ENCODE measurements around the gene FRMD4B. TPM values are rescaled to one million over a fixed set of nuclear protein-coding genes. Genes with fewer than 3 reads are reported as not detected.

The FRMD4B gene
- total and polyA plus RNA-seq, 2 experiments from 2014 or later: 6.4 to 12.8 TPM

DNA sequence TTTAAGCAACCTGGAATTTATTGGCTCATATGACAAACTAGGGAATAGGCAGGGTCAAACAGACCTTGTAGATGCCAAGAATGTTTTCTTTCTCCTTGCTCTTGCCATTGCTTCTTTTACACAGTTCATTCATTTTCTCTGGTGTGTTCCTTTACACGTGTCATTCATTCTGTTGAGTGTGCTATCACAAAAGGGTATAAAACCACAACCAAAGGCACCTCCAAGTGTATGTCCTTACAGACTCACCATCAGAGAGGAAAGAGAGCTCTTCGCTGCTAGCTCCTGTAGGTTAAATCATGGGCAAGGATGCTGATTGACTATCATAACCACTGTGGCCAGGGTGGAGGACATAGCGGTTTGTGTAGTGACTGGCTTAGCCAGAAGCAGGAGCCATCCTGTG, 19.2 kb upstream of the FRMD4B start (continued):
- TF ChIP-seq, protein P1, sequence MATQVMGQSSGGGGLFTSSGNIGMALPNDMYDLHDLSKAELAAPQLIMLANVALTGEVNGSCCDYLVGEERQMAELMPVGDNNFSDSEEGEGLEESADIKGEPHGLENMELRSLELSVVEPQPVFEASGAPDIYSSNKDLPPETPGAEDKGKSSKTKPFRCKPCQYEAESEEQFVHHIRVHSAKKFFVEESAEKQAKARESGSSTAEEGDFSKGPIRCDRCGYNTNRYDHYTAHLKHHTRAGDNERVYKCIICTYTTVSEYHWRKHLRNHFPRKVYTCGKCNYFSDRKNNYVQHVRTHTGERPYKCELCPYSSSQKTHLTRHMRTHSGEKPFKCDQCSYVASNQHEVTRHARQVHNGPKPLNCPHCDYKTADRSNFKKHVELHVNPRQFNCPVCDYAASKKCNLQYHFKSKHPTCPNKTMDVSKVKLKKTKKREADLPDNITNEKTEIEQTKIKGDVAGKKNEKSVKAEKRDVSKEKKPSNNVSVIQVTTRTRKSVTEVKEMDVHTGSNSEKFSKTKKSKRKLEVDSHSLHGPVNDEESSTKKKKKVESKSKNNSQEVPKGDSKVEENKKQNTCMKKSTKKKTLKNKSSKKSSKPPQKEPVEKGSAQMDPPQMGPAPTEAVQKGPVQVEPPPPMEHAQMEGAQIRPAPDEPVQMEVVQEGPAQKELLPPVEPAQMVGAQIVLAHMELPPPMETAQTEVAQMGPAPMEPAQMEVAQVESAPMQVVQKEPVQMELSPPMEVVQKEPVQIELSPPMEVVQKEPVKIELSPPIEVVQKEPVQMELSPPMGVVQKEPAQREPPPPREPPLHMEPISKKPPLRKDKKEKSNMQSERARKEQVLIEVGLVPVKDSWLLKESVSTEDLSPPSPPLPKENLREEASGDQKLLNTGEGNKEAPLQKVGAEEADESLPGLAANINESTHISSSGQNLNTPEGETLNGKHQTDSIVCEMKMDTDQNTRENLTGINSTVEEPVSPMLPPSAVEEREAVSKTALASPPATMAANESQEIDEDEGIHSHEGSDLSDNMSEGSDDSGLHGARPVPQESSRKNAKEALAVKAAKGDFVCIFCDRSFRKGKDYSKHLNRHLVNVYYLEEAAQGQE (IDR thresholded peaks at IDR 0.05; ENCODE audit: unreplicated experiment): no peak
- no peak for TF ChIP-seq ZNF331 (CRISPR knock-in tag; IDR thresholded peaks at IDR 0.05; ENCODE audit: low read depth)
- TF ChIP-seq STAT1 (IDR thresholded peaks at IDR 0.05; ENCODE audit: unreplicated experiment): no peak
- TF ChIP-seq, protein P2, sequence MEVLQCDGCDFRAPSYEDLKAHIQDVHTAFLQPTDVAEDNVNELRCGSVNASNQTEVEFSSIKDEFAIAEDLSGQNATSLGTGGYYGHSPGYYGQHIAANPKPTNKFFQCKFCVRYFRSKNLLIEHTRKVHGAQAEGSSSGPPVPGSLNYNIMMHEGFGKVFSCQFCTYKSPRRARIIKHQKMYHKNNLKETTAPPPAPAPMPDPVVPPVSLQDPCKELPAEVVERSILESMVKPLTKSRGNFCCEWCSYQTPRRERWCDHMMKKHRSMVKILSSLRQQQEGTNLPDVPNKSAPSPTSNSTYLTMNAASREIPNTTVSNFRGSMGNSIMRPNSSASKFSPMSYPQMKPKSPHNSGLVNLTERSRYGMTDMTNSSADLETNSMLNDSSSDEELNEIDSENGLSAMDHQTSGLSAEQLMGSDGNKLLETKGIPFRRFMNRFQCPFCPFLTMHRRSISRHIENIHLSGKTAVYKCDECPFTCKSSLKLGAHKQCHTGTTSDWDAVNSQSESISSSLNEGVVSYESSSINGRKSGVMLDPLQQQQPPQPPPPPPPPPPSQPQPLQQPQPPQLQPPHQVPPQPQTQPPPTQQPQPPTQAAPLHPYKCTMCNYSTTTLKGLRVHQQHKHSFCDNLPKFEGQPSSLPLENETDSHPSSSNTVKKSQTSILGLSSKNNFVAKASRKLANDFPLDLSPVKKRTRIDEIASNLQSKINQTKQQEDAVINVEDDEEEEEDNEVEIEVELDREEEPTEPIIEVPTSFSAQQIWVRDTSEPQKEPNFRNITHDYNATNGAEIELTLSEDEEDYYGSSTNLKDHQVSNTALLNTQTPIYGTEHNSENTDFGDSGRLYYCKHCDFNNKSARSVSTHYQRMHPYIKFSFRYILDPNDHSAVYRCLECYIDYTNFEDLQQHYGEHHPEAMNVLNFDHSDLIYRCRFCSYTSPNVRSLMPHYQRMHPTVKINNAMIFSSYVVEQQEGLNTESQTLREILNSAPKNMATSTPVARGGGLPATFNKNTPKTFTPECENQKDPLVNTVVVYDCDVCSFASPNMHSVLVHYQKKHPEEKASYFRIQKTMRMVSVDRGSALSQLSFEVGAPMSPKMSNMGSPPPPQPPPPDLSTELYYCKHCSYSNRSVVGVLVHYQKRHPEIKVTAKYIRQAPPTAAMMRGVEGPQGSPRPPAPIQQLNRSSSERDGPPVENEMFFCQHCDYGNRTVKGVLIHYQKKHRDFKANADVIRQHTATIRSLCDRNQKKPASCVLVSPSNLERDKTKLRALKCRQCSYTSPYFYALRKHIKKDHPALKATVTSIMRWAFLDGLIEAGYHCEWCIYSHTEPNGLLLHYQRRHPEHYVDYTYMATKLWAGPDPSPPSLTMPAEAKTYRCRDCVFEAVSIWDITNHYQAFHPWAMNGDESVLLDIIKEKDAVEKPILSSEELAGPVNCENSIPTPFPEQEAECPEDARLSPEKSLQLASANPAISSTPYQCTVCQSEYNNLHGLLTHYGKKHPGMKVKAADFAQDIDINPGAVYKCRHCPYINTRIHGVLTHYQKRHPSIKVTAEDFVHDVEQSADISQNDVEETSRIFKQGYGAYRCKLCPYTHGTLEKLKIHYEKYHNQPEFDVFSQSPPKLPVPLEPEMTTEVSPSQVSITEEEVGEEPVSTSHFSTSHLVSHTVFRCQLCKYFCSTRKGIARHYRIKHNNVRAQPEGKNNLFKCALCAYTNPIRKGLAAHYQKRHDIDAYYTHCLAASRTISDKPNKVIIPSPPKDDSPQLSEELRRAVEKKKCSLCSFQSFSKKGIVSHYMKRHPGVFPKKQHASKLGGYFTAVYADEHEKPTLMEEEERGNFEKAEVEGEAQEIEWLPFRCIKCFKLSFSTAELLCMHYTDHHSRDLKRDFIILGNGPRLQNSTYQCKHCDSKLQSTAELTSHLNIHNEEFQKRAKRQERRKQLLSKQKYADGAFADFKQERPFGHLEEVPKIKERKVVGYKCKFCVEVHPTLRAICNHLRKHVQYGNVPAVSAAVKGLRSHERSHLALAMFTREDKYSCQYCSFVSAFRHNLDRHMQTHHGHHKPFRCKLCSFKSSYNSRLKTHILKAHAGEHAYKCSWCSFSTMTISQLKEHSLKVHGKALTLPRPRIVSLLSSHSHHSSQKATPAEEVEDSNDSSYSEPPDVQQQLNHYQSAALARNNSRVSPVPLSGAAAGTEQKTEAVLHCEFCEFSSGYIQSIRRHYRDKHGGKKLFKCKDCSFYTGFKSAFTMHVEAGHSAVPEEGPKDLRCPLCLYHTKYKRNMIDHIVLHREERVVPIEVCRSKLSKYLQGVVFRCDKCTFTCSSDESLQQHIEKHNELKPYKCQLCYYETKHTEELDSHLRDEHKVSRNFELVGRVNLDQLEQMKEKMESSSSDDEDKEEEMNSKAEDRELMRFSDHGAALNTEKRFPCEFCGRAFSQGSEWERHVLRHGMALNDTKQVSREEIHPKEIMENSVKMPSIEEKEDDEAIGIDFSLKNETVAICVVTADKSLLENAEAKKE (CRISPR knock-in tag; IDR thresholded peaks at IDR 0.05): no peak

DNA sequence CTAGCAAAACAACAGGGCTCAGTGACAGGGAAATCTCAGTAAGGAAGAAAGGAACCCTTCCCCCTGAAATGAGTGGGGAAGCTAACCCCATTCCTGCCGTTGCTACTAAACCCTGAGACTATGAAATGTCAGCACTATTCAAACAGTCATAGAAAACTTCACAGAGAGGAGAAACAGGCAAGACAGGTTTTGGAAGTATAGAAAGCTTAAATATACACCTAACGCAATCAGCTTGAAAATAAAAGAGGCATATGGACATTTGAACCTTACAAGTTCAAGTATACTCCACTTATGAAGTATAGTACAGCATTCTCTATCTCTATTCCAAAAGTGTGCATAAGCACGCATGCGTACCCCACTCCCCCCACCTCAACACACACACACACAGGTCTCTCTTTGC, 17.6 kb upstream of the FRMD4B start:
- H3K27ac Mint-ChIP-seq: no peak overlapping the region
- H3K36me3 ChIP-seq (ENCODE audit: insufficient read depth): no peaks in the 10 kb centered on the region
- no peaks in the 10 kb centered on the region for H3K9me2 ChIP-seq (ENCODE audit: insufficient read depth)
- no peak overlapping the region for H3K27ac ChIP-seq (ENCODE audit: low read depth)
- no peak for DNase-seq (ENCODE audit: low spot score)
- H3K9me3 Mint-ChIP-seq: peaks cover 4% of the 10 kb centered on the region; the same call in 1 of the 3 replicates
- ATAC-seq: no peak
- H3K4me3 Mint-ChIP-seq: no peak overlapping the region
- H3K27me3 ChIP-seq (ENCODE audit: insufficient read depth): no peaks in the 10 kb centered on the region
- H2AFZ ChIP-seq: no peak overlapping the region
- H3K4me2 ChIP-seq: no peak overlapping the region
- no peaks in the 10 kb centered on the region for H3K79me2 ChIP-seq (replicated peaks; ENCODE audit: insufficient read depth)
- no peaks in the 10 kb centered on the region for H3K27me3 Mint-ChIP-seq (ENCODE audit: insufficient read depth, low read depth, poor library complexity)
- H3K36me3 Mint-ChIP-seq (ENCODE audit: low read depth): 0 out of 3 replicates have a peak, but pooled peaks cover 2% of the 10 kb centered on the region
- peaks cover 12% of the 10 kb centered on the region; the same call in 1 of the 2 replicates for H3K4me1 ChIP-seq (ENCODE audit: insufficient read depth)
- H4K20me1 ChIP-seq (replicated peaks; ENCODE audit: insufficient read depth): no peaks in the 10 kb centered on the region
- peaks cover 21% of the 10 kb centered on the region; the same call in 2 of the 3 replicates for H3K4me1 Mint-ChIP-seq
- no peaks in the 10 kb centered on the region for H3F3A ChIP-seq (replicated peaks; ENCODE audit: low read depth)
- H3K4me3 ChIP-seq: no peak overlapping the region
- TF ChIP-seq CREB1 (CRISPR knock-in tag; IDR thresholded peaks at IDR 0.05; ENCODE audit: low read depth): no peak
- no peak for TF ChIP-seq EZH2 (IDR thresholded peaks at IDR 0.05; ENCODE audit: low read depth, unreplicated experiment)
- TF ChIP-seq EZH2phosphoT487 (IDR thresholded peaks at IDR 0.05; ENCODE audit: unreplicated experiment): no peak
- TF ChIP-seq ZNF114 (CRISPR knock-in tag; IDR thresholded peaks at IDR 0.05): no peak
- TF ChIP-seq ZNF331 (CRISPR knock-in tag; IDR thresholded peaks at IDR 0.05; ENCODE audit: low read depth): no peak
- TF ChIP-seq, protein P3, sequence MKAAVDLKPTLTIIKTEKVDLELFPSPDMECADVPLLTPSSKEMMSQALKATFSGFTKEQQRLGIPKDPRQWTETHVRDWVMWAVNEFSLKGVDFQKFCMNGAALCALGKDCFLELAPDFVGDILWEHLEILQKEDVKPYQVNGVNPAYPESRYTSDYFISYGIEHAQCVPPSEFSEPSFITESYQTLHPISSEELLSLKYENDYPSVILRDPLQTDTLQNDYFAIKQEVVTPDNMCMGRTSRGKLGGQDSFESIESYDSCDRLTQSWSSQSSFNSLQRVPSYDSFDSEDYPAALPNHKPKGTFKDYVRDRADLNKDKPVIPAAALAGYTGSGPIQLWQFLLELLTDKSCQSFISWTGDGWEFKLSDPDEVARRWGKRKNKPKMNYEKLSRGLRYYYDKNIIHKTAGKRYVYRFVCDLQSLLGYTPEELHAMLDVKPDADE (IDR thresholded peaks at IDR 0.05): no peak
- TF ChIP-seq NANOG (IDR thresholded peaks at IDR 0.05; ENCODE audit: borderline replicate concordance): no peak
